ENCODE data around the gene ZSWIM6.

DNA sequence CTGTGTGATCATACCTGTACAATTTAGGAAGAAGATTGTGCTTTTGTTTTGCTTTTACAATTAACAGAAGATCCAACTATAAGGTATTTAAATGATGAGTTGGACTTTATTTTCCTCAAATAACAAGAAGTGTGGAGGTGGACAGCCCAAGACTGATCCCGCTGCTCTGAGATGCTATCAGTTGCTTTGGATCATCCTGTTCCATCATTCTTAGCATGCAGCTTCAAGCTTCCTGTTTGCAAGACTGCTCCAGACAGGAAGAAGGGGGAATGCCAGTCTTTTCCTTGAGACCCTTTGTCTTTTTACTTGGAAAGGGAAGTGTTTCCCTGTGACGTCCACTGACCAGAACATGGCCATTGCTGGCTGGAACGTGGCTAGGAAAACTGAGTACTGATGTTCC, 250.8 kb downstream of the ZSWIM6 start:
- TF ChIP-seq EZH2 (IDR thresholded peaks at IDR 0.05; ENCODE audit: low read depth) = no peak
- TF ChIP-seq, protein P1, sequence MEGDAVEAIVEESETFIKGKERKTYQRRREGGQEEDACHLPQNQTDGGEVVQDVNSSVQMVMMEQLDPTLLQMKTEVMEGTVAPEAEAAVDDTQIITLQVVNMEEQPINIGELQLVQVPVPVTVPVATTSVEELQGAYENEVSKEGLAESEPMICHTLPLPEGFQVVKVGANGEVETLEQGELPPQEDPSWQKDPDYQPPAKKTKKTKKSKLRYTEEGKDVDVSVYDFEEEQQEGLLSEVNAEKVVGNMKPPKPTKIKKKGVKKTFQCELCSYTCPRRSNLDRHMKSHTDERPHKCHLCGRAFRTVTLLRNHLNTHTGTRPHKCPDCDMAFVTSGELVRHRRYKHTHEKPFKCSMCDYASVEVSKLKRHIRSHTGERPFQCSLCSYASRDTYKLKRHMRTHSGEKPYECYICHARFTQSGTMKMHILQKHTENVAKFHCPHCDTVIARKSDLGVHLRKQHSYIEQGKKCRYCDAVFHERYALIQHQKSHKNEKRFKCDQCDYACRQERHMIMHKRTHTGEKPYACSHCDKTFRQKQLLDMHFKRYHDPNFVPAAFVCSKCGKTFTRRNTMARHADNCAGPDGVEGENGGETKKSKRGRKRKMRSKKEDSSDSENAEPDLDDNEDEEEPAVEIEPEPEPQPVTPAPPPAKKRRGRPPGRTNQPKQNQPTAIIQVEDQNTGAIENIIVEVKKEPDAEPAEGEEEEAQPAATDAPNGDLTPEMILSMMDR (conservative IDR thresholded peaks at IDR 0.05) = no peak
